Sigmoid colon (tissue), 7 donors: Measurements from ENCODE around the gene PPP2R5B. TPM values are rescaled to one million over a fixed set of nuclear protein-coding genes. Genes with fewer than 3 reads are reported as not detected.

Experiments used
- DNase-seq: peaks from one replicate; pipeline ENCODE4 v3.0.0-alpha.2; 2019
- H3K27ac ChIP-seq, 4 donors: fragments of 200-600 bp; sonication (generic); one replicate each; pipeline ENCODE4 v1.5.1; 2016 to 2019; ENCODE audit warnings: mild to moderate bottlenecking in 1 of 4
- H3K27me3 ChIP-seq, 3 donors: fragments of 200-600 bp; sonication (generic); one replicate each; pipeline ENCODE4 v1.5.1; 2019; ENCODE audit warnings: mild to moderate bottlenecking in 1 of 3
- H3K36me3 ChIP-seq, 4 donors: fragments of 200-600 bp; sonication (generic); one replicate each; pipeline ENCODE4 v1.5.1; 2016 to 2019
- H3K4me1 ChIP-seq, 4 donors: fragments of 200-600 bp; sonication (generic); one replicate each; pipeline ENCODE4 v1.5.1; 2017 to 2019
- H3K4me3 ChIP-seq, 4 donors: fragments of 200-600 bp; sonication (generic); one replicate each; pipeline ENCODE4 v1.5.1; 2017 to 2019; ENCODE audit warnings: mild to moderate bottlenecking in 2 of 4, moderate library complexity in 1 of 4
- H3K9me3 ChIP-seq, 4 donors: fragments of 200-600 bp in 3 of 4; sonication (generic) in 3 of 4; one replicate each; pipeline versions ENCODE4 v1.5.1 to v1.6.1; 2013 to 2019
- EP300 ChIP-seq, 4 donors: sonication (generic); formaldehyde crosslinking; IDR thresholded peaks; one replicate each; pipeline ENCODE4 v1.6.1; 2017; ENCODE audit warnings: antibody characterized with exemption in 4 of 4
- POLR2A ChIP-seq, 2 donors: fragments of 450-650 bp; IDR thresholded peaks; one replicate each; pipeline ENCODE4 v1.6.1; 2016; ENCODE audit warnings: antibody characterized with exemption in 2 of 2, mild to moderate bottlenecking in 2 of 2, moderate library complexity in 2 of 2
- POLR2AphosphoS5 ChIP-seq, 4 donors: sonication (generic); formaldehyde crosslinking; IDR thresholded peaks; one replicate each; pipeline ENCODE4 v1.6.1; 2017; ENCODE audit warnings: antibody characterized with exemption in 4 of 4
- WGBS, 2 donors: extraction: QIAGEN DNeasy Blood & Tissue Kit; methylation state at CpG; one replicate each; pipeline ENCODE4 v1.1.7; 2013; 5-methylcytosine and 5-hydroxymethylcytosine counted together
- intact Hi-C: fragments of 100-400 bp; cut with DNase I; formaldehyde crosslinking; loops from one replicate; pipeline ENCODE4 v1.15.1; 2023
- polyA plus RNA-seq, 3 donors: library from polyadenylated mRNA; stranded (reverse); fragments of 200-250 nt; gene quantifications; one replicate each; pipeline ENCODE4 v1.2.3, GENCODE V29; 2013
- total RNA-seq, 4 donors: library from RNA; depleted of rRNA; stranded (reverse); fragments of >200 nt; gene quantifications; one replicate each; pipeline ENCODE4 v1.1.0, GENCODE V29; 2016
- TF ChIP-seq, protein P1 (sequence below), 4 experiments: fragments of 450-650 bp in 3 of 4; fragments of 200-600 bp in 1 of 4; IDR thresholded peaks; one replicate each; pipeline ENCODE4 v1.5.1; 2016 to 2019; ENCODE audit warnings: antibody characterized with exemption in 4 of 4, mild to moderate bottlenecking in 3 of 4, moderate library complexity in 2 of 4
- donor health status: healthy with polysubstance abuse.
- donor health status: Bipolar disorder and iron deficiency.
- donor health status: healthy.

Gene PPP2R5B
- total and polyA plus RNA-seq, 7 donors = 15.6 to 27.3 (median 19.3) TPM

DNA sequence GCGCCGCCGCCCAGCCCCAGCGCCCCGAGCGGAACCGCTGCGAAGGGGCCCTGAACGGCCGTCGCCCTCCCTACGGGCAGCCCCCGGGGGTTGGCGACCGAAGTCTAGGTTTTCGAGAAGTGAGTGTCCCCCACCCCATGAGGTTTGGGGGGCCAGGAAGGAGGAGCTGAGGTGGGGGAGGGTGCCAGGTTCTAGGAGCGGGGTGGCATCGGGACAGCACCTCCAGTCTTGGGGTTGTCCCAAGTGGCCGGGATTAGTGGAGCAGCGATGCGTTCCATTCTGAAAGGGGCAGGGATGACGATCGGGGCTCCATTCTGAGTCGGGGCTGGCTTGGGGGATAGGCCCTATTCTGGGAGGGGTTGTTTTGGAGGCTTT lies 408 bp downstream of the PPP2R5B start:
- H3K4me3 ChIP-seq = peak overlapping the region; percentile 64 to 93 (median 84)
- peaks cover 4 to 30% (median 23%) of the 10 kb centered on the region in 4 donors for H3K36me3 ChIP-seq
- no peak for TF ChIP-seq POLR2AphosphoS5 (IDR thresholded peaks at IDR 0.05)
- no peak for TF ChIP-seq POLR2A (IDR thresholded peaks at IDR 0.05)
- TF ChIP-seq EP300 (IDR thresholded peaks at IDR 0.05) = no peak
- TF ChIP-seq, protein P1, sequence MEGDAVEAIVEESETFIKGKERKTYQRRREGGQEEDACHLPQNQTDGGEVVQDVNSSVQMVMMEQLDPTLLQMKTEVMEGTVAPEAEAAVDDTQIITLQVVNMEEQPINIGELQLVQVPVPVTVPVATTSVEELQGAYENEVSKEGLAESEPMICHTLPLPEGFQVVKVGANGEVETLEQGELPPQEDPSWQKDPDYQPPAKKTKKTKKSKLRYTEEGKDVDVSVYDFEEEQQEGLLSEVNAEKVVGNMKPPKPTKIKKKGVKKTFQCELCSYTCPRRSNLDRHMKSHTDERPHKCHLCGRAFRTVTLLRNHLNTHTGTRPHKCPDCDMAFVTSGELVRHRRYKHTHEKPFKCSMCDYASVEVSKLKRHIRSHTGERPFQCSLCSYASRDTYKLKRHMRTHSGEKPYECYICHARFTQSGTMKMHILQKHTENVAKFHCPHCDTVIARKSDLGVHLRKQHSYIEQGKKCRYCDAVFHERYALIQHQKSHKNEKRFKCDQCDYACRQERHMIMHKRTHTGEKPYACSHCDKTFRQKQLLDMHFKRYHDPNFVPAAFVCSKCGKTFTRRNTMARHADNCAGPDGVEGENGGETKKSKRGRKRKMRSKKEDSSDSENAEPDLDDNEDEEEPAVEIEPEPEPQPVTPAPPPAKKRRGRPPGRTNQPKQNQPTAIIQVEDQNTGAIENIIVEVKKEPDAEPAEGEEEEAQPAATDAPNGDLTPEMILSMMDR (IDR thresholded peaks at IDR 0.05) = no peak
- WGBS, 2 donors = 0 to 1% methylated on average over 24 of the region's 24 CpGs
- DNase-seq = peak; percentile 76
- H3K27ac ChIP-seq = peak overlapping the region; percentile 89 to 97 (median 94)
- H3K4me1 ChIP-seq = peaks cover 0 to 23% (median 22%) of the 10 kb centered on the region in 4 donors
- no peaks in the 10 kb centered on the region for H3K9me3 ChIP-seq
- H3K27me3 ChIP-seq = no peaks in the 10 kb centered on the region
- intact Hi-C loops = loop anchor here (1.0 to 2.0 kb wide), 4 partner anchors 72 to 192 kb away; partner anchors contain the start of genes ARL2, BATF2, SNX15 and ZNHIT2

DNA sequence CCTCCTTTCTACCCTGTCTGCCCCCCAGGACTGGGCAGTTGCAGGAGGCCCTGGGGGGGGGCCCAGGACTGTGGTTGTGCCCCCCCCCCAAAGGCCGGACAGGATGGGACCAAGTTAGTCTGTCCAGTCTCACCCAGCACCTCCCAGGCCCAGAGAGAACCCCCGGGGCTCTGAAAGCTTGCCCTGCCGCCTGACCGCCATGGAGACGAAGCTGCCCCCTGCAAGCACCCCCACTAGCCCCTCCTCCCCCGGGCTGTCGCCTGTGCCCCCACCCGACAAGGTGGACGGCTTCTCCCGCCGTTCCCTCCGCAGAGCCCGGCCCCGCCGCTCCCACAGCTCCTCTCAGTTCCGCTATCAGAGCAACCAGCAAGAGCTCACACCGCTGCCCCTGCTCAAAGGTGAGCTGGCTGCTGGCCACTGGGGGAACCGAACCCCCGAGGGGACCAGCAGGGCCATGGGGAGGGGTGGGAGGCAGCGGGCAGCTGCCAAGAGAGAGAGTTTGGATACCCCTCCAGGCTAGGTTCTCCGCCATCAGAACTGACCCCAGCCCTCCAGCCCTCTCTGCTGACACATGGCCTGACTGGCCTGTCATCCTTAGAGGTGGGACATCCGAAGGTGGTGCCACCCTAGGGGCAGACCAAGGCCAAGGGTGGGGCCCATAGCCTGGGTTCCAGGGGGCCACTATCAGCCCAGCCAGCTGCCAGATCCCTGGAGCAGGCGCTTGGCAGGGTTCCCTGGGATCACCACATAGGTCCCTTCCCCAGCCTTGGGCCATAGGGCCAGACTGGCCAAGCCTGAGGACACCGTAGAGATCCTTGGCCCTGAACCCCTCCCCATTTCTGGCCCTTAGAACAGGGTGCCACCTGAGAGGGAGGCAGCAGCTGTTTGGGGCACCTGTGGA lies 1.3 kb downstream of the PPP2R5B start:
- DNase-seq = no peak
- Histone ChIP-seq H3K4me1 (peaks cover 0 to 23% (median 22%) of the 10 kb centered on the region in 4 donors), H3K4me3 (peak overlapping the region; percentile 64 to 93 (median 84)), H3K27me3 (no peaks in the 10 kb centered on the region), H3K36me3 (peaks cover 7 to 39% (median 32%) of the 10 kb centered on the region in 4 donors), H3K9me3 (no peaks in the 10 kb centered on the region), H3K27ac (peak overlapping the region in 2 of 4 donors; percentile 93 to 95)
- intact Hi-C loops = loop anchor here (2.0 kb wide), 1 partner anchor 71 kb away; the partner anchor contains the start of gene BATF2
- TF ChIP-seq, protein P1 (IDR thresholded peaks at IDR 0.05) = no peak
- no peak for TF ChIP-seq EP300 (IDR thresholded peaks at IDR 0.05)
- no peak for TF ChIP-seq POLR2AphosphoS5 (IDR thresholded peaks at IDR 0.05)
- TF ChIP-seq POLR2A (IDR thresholded peaks at IDR 0.05) = no peak
- 66 to 81% methylated on average over 24 of the region's 24 CpGs for WGBS, 2 donors

DNA sequence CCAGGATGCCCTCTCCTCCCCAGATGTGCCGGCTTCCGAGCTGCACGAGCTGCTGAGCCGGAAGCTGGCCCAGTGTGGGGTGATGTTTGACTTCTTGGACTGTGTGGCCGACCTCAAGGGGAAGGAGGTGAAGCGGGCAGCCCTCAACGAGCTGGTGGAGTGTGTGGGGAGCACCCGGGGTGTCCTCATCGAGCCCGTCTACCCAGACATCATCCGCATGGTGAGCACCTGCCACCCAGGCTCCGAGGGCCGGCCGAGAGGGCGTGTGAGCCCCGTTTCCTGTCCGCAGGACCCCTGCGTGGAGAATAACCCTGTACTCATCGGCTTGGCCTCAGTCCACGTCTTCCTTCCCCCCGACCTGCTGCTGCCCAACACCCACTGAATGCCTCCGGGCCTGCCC lies 2.2 kb downstream of the PPP2R5B start:
- Histone ChIP-seq H3K27me3 (no peaks in the 10 kb centered on the region), H3K4me3 (no peak overlapping the region), H3K4me1 (peaks cover 0 to 23% (median 22%) of the 10 kb centered on the region in 4 donors), H3K27ac (no peak overlapping the region), H3K36me3 (peaks cover 13 to 48% (median 41%) of the 10 kb centered on the region in 4 donors), H3K9me3 (no peaks in the 10 kb centered on the region)
- 87 to 93% methylated on average over 22 of the region's 22 CpGs for WGBS, 2 donors
- DNase-seq = no peak
- intact Hi-C loops = no loop called here
- TF ChIP-seq, protein P1 (IDR thresholded peaks at IDR 0.05) = no peak
- no peak for TF ChIP-seq POLR2A (IDR thresholded peaks at IDR 0.05)

DNA sequence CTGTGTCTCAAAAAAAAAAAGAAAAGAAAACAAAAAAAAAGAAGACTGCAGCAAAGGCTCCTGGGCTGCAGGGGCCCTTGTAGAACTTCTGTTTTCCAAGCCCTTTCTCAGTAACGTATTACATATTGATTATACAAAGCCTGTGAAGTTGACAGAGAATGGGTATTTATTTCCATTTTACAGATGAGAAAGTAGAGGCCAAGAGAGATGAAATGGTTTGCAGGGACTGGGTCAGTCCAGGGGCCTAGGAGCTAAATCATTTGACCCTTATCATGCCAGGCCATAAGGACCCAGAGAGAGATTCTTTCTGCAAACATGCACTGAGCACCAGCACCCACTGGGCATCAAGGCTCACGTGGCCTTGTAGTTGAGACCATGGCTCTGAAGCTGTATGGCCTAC lies 4.5 kb downstream of the PPP2R5B start:
- 95 to 98% methylated on average over 2 of the region's 2 CpGs for WGBS, 2 donors
- H3K27ac ChIP-seq = no peak overlapping the region
- peaks cover 0 to 15% (median 14%) of the 10 kb centered on the region in 4 donors for H3K4me1 ChIP-seq
- no peaks in the 10 kb centered on the region for H3K9me3 ChIP-seq
- intact Hi-C loops = no loop called here
- TF ChIP-seq POLR2A (IDR thresholded peaks at IDR 0.05) = no peak
- TF ChIP-seq EP300 (IDR thresholded peaks at IDR 0.05) = no peak
- no peak for TF ChIP-seq POLR2AphosphoS5 (IDR thresholded peaks at IDR 0.05)
- TF ChIP-seq, protein P1 (IDR thresholded peaks at IDR 0.05) = no peak
- no peak for DNase-seq
- H3K27me3 ChIP-seq = no peaks in the 10 kb centered on the region
- no peak overlapping the region for H3K4me3 ChIP-seq
- H3K36me3 ChIP-seq = peaks cover 18 to 71% (median 63%) of the 10 kb centered on the region in 4 donors
